HL-60 (cell line): ENCODE data around the gene HVCN1.

Experiments
- DNase-seq, 2 experiments: peaks; one replicate each; pipeline ENCODE4 v3.0.0-alpha.2; 2010 to 2020; ENCODE audit warnings: low read depth in 1 of 2, low spot score in 1 of 2
- H3K27ac ChIP-seq: fragments of 250-450 bp; sonication (Bioruptor Pico); replicated peaks from 2 replicates; pipeline ENCODE4 v1.5.1; 2020; ENCODE audit warnings: mild to moderate bottlenecking, moderate library complexity
- H3K27me3 ChIP-seq: fragments of 250-450 bp; sonication (Bioruptor Pico); 2 replicates; pipeline ENCODE4 v1.5.1; 2021; ENCODE audit warnings: mild to moderate bottlenecking, moderate library complexity; ENCODE audit not compliant: insufficient read depth, poor library complexity, severe bottlenecking
- H3K4me3 ChIP-seq: replicated peaks from 2 replicates; pipeline ENCODE4 v1.5.1; 2011; ENCODE audit warnings: mild to moderate bottlenecking, control low read depth, low read length; ENCODE audit not compliant: insufficient read depth
- CTCF ChIP-seq: IDR thresholded peaks from one replicate; pipeline ENCODE4 v1.5.1; 2011; ENCODE audit warnings: low read length, control low read depth, inconsistent platforms; ENCODE audit not compliant: insufficient read depth
- GABPA ChIP-seq: IDR thresholded peaks from 2 replicates; pipeline ENCODE4 v1.6.1; 2012; ENCODE audit warnings: low read depth
- POLR2AphosphoS5 ChIP-seq: IDR thresholded peaks from 2 replicates; pipeline ENCODE4 v1.6.1; 2012; ENCODE audit warnings: low read depth
- REST ChIP-seq: IDR thresholded peaks from 2 replicates; pipeline ENCODE4 v1.6.1; 2012; ENCODE audit warnings: low read depth; ENCODE audit not compliant: insufficient replicate concordance
- SPI1 ChIP-seq: IDR thresholded peaks from 2 replicates; pipeline ENCODE4 v1.6.1; 2012; ENCODE audit warnings: low read depth, mild to moderate bottlenecking, borderline replicate concordance

The HVCN1 gene

GRCh38 chr12:110721570-110721969, 32.7 kb upstream of the HVCN1 start:
- no peaks in the 10 kb centered on the region for H3K27me3 ChIP-seq
- no peak for DNase-seq
- TF ChIP-seq GABPA = no peak
- TF ChIP-seq POLR2AphosphoS5 = no peak
- TF ChIP-seq CTCF = no peak
- TF ChIP-seq SPI1 = no peak
- TF ChIP-seq REST = no peak

GRCh38 chr12:110720516-110720915, 31.6 kb upstream of the HVCN1 start:
- TF ChIP-seq CTCF = no peak
- no peak for TF ChIP-seq POLR2AphosphoS5
- no peak for TF ChIP-seq REST
- TF ChIP-seq SPI1 = no peak
- no peak for TF ChIP-seq GABPA
- Histone ChIP-seq H3K27me3 (no peaks in the 10 kb centered on the region), H3K4me3 (no peak overlapping the region), H3K27ac (no peak overlapping the region)
- DNase-seq = no peak

More at GRCh38 chr12:110721570-110721969, 32.7 kb upstream of the HVCN1 start:
- Histone ChIP-seq H3K27ac (no peak overlapping the region), H3K4me3 (no peak overlapping the region)

GRCh38 chr12:110718222-110718908, 29.4 kb upstream of the HVCN1 start:
- H3K4me3 ChIP-seq = no peak overlapping the region
- TF ChIP-seq REST (no peak), GABPA (no peak), SPI1 (no peak), CTCF (no peak), POLR2AphosphoS5 (no peak; the same call in 1 of the 2 replicates)
- H3K27me3 ChIP-seq = no peaks in the 10 kb centered on the region
- H3K27ac ChIP-seq = no peak overlapping the region
- DNase-seq = no peak
